Smooth muscle cell (in vitro differentiated cells): ENCODE measurements around the gene MAPRE3. TPM values are rescaled to one million over a fixed set of nuclear protein-coding genes. Genes with fewer than 3 reads are reported as not detected.
A peak's percentile ranks its signal among the peaks of the same experiment; 100 is the strongest.

Source experiments
- DNase-seq: peaks from one replicate; lab custom pipeline; 2025; ENCODE audit not compliant: unreplicated experiment; lab: John Stamatoyannopoulos, UW
- H2AFZ ChIP-seq: fragments of 200-600 bp; sonication (generic); 2 replicates; pipeline ENCODE4 v1.6.0; 2016; ENCODE audit warnings: antibody characterized with exemption, low read depth, mild to moderate bottlenecking
- H3F3A ChIP-seq: fragments of 200-600 bp; sonication (generic); 2 replicates; pipeline ENCODE4 v1.6.0; 2017; ENCODE audit warnings: antibody characterized with exemption, low read depth
- H3K27ac ChIP-seq: fragments of 200-600 bp; sonication (generic); 2 replicates; pipeline ENCODE4 v1.5.1; 2016; ENCODE audit warnings: low read depth, mild to moderate bottlenecking
- H3K27me3 ChIP-seq: fragments of 200-600 bp; sonication (generic); 2 replicates; pipeline ENCODE4 v1.6.1; 2016; ENCODE audit warnings: low read depth, mild to moderate bottlenecking
- H3K36me3 ChIP-seq: fragments of 200-600 bp; sonication (generic); 2 replicates; pipeline ENCODE4 v1.5.1; 2016; ENCODE audit warnings: low read depth
- H3K4me1 ChIP-seq: fragments of 200-600 bp; sonication (generic); 2 replicates; pipeline ENCODE4 v1.5.1; 2016; ENCODE audit warnings: low read depth
- H3K4me2 ChIP-seq: fragments of 200-600 bp; sonication (generic); 2 replicates; pipeline ENCODE4 v1.6.0; 2016; ENCODE audit warnings: mild to moderate bottlenecking
- H3K4me3 ChIP-seq: fragments of 200-600 bp; sonication (generic); 2 replicates; pipeline ENCODE4 v1.5.1; 2016; ENCODE audit warnings: mild to moderate bottlenecking
- H3K79me2 ChIP-seq: fragments of 200-600 bp; sonication (generic); 2 replicates; pipeline ENCODE4 v1.6.0; 2016; ENCODE audit warnings: low read depth, mild to moderate bottlenecking
- H3K9ac ChIP-seq: fragments of 200-600 bp; sonication (generic); 2 replicates; pipeline ENCODE4 v1.6.0; 2016; ENCODE audit warnings: low read depth
- H3K9me3 ChIP-seq: fragments of 200-600 bp; sonication (generic); replicated peaks from 2 replicates; pipeline ENCODE4 v1.5.1; 2016; ENCODE audit warnings: low read depth
- H4K20me1 ChIP-seq: fragments of 200-600 bp; sonication (generic); 2 replicates; pipeline ENCODE4 v1.6.0; 2016; ENCODE audit warnings: low read depth
- WGBS: methylation state at CpG from one replicate; pipeline ENCODE4 v1.1.7; 2016; ENCODE audit warnings: low lambda C conversion rate; 5-methylcytosine and 5-hydroxymethylcytosine counted together
- polyA plus RNA-seq: library from polyadenylated mRNA; unstranded; fragments of >200 nt; fragmentation: Nextera tagmentation; extraction: Ambion mirVana; gene quantifications from 2 replicates; pipeline ENCODE4 v1.2.1, GENCODE V29; 2016
- total RNA-seq: library from RNA; depleted of rRNA; stranded (reverse); fragments of >200 nt; gene quantifications from 2 replicates; pipeline ENCODE4 v1.2.3, GENCODE V29; 2014
- TF ChIP-seq, protein P1 (sequence below): fragments of 200-600 bp; sonication (generic); IDR thresholded peaks from 2 replicates; pipeline ENCODE4 v1.5.1; 2017; ENCODE audit warnings: borderline replicate concordance, mild to moderate bottlenecking, antibody characterized with exemption; ENCODE audit not compliant: insufficient read depth, poor library complexity, severe bottlenecking

Gene MAPRE3
- total and polyA plus RNA-seq, 2 experiments from 2014 or later, result 12.5 to 30.5 TPM

DNA sequence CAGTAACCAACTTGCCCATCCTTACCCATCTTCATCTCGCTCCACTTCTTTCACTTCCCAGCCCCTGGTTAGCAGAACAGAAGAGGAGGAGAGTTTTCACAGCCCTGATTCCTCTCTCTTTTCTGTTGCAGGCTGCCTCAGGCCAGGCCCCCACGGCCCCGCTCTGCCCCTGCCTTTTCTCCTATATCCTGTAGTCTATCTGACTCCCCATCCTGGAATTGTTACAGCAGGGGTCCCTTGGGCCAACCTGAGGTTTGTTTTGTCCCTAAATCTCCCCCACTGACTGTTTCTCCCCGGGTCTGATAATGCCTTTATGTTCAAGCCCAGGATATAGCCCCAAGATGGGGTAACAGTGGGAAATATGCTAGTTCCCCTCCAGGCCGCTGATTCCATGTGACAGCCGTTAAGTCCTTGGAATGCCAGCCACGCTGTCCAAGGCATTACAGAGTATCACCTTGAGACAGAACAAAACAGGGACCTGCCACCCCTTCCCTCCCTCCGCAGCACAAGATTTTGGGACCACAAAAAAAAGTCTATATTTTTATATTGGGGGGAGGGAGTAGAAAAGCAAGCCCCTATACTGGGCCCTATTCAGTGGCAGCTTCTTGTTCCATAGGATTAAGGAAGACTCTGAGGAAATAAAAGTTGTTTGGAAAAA, 99.7 kb downstream of the MAPRE3 start:
- H3K27ac ChIP-seq, result peak overlapping the region; percentile 79

DNA sequence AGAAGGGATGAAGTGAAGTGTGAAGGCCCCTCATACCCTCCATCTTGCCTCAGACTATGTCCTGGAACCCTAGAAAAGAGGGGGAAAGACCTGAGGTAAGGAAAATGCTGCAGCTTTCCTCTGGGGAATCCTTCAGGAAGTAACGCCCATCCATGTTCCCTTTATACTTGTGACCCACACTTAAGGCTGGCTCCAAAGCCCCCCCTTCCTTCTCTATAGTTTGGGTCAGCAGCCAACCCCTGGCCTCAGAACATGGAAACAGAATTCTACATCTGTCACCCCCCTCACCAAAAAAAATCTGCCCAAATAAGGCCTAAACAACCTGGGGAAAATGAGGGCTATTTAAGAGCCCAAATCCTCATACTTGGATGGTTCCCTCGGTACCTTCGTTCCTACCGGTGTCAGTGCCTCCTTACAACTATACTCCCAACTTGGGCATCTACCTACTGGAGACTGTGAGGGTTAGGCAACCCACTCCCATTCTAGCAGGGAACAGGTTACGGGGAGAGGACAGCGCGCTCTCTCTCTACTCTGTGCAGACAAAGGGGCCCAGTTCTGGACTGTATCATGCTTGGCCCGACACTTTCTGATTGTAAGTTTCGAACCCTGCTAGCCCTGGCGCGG, 100.3 kb downstream of the MAPRE3 start:
- peaks cover 21% of the 10 kb centered on the region for H3K4me1 ChIP-seq
- TF ChIP-seq, protein P1, sequence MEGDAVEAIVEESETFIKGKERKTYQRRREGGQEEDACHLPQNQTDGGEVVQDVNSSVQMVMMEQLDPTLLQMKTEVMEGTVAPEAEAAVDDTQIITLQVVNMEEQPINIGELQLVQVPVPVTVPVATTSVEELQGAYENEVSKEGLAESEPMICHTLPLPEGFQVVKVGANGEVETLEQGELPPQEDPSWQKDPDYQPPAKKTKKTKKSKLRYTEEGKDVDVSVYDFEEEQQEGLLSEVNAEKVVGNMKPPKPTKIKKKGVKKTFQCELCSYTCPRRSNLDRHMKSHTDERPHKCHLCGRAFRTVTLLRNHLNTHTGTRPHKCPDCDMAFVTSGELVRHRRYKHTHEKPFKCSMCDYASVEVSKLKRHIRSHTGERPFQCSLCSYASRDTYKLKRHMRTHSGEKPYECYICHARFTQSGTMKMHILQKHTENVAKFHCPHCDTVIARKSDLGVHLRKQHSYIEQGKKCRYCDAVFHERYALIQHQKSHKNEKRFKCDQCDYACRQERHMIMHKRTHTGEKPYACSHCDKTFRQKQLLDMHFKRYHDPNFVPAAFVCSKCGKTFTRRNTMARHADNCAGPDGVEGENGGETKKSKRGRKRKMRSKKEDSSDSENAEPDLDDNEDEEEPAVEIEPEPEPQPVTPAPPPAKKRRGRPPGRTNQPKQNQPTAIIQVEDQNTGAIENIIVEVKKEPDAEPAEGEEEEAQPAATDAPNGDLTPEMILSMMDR, result no peak

More for the DNA sequence above, 99.7 kb downstream of the MAPRE3 start:
- Histone ChIP-seq H3K4me1 (peaks cover 21% of the 10 kb centered on the region), H3K27me3 (no peaks in the 10 kb centered on the region), H3K4me3 (peak overlapping the region; percentile 91), H3K9me3 (no peaks in the 10 kb centered on the region), H3K4me2 (peak overlapping the region; percentile 95), H4K20me1 (peaks cover 54% of the 10 kb centered on the region), H3K9ac (peak overlapping the region; percentile 92), H2AFZ (no peak overlapping the region), H3F3A (peaks cover 20% of the 10 kb centered on the region), H3K36me3 (no peaks in the 10 kb centered on the region), H3K79me2 (peaks cover 53% of the 10 kb centered on the region)
- DNase-seq, result no peak
- TF ChIP-seq, protein P1, result no peak
- WGBS, result 80% methylated on average over 8 of the region's 8 CpGs

DNA sequence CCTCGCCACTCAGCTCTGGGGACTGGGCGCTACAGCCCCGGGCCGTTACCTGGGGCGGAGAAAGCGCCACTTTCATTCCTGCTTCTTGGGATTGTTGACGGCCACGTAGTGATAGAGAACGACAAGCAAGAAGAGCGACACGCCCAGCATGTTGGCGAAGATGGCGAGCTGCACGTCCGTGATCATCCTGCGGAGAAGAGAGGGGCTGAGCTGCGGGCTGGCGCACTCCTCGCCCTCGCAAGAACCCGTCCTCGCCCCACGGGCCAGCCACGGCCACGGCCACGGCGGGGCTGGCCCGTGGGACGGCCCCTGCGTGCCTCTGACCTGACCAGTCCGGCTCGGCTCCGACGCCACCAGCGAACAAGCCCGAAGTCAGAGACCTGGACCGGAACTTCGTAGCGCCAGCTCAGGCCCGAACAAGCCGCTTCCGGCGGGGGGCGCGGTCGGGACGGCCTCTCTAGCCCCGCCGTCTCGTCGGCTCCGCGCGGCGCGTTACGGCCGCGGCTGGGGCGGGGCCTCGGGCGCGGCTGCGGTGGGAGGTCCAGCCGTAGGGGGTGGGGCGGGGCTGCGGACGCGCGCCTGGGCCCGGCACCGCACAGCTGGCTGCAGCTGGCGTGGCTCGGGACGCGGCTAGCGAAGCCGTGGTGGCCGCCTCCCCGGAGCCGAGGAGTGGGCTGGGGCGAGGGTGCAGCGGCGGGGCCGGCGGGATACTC, 101.0 kb downstream of the MAPRE3 start, which contains the start of gene OST4:
Gene OST4 (minus strand): TSS at position 378 of the 713 bp plus-strand sequence.
- H2AFZ ChIP-seq, result peak within 1 kb of the TSS; percentile 26
- peaks cover 48% of the 10 kb centered on the region for H3K79me2 ChIP-seq
- H3F3A ChIP-seq, result peaks cover 25% of the 10 kb centered on the region
- TF ChIP-seq, protein P1, result no peak
- peak; percentile 76 for DNase-seq
- peak within 1 kb of the TSS; percentile 79 for H3K27ac ChIP-seq
- H4K20me1 ChIP-seq, result peaks cover 41% of the 10 kb centered on the region
- H3K4me1 ChIP-seq, result peaks cover 21% of the 10 kb centered on the region
- no peaks in the 10 kb centered on the region for H3K9me3 ChIP-seq
- peak within 1 kb of the TSS; percentile 95 for H3K4me2 ChIP-seq
- 6% methylated on average over 64 of the region's 86 CpGs for whole genome bisulfite sequencing
- H3K9ac ChIP-seq, result peak within 1 kb of the TSS; percentile 92
- H3K27me3 ChIP-seq, result no peaks in the 10 kb centered on the region
- no peaks in the 10 kb centered on the region for H3K36me3 ChIP-seq
- peak within 1 kb of the TSS; percentile 91 for H3K4me3 ChIP-seq

More for the DNA sequence above, 100.3 kb downstream of the MAPRE3 start:
- Histone ChIP-seq H3K4me3 (peak overlapping the region; percentile 91), H3K27ac (peak overlapping the region; percentile 79), H3K27me3 (no peaks in the 10 kb centered on the region), H3K4me2 (peak overlapping the region; percentile 95), H3K79me2 (peaks cover 50% of the 10 kb centered on the region), H2AFZ (peak overlapping the region; percentile 26), H3K9ac (peak overlapping the region; percentile 92), H3F3A (peaks cover 20% of the 10 kb centered on the region), H3K36me3 (no peaks in the 10 kb centered on the region), H3K9me3 (no peaks in the 10 kb centered on the region), H4K20me1 (peaks cover 47% of the 10 kb centered on the region)
- no peak for DNase-seq
- 8% methylated on average over 11 of the region's 11 CpGs for WGBS
